Measurements from ENCODE around the gene EFNB2.

DNA sequence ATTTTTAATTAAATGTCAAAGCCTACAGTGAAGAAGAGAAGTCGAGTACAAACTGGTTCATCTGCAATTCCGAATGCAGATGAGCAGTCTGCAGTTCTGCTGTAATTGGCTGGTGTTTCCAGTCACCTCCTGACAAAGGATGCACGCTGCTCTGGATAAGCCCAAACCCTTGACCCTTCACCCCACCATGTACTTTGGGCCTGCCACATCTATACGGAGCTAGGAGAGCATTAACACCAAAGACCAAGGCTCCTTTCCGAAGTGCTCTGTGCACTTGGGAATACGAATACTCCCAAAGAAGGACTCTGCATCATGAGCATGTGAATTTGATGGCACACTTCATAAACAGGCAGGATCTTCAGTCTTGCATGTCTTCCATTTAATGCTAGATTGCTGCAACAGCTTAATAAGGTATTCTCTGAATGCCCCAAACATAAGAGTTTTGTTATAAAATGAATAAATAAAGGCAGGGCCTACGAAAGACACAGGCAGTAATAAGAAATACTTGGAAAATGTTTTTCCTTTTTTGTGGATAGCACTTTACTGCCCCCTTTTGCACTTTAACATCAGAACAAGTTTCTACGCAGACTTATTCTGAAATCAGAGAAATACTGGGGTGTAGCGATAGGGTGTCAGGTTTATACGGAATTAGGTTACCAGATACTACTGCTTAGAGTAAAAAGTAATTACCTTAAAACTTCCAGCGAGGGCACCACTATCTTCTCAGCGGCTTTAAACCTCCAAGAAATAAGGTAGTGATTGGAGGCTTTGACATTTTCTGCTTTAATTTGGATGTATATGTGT lies 15.0 kb downstream of the EFNB2 start:
- TF ChIP-seq EZH2 (IDR thresholded peaks at IDR 0.05; ENCODE audit: borderline replicate concordance, low read depth, low read length, severe bottlenecking) (no peak), POLR2A (IDR thresholded peaks at IDR 0.05; ENCODE audit: low read depth, low read length) (no peak), POLR2AphosphoS5 (IDR thresholded peaks at IDR 0.05; ENCODE audit: insufficient read depth, low read depth, low read length) (no peak)
- TF ChIP-seq, protein P1, sequence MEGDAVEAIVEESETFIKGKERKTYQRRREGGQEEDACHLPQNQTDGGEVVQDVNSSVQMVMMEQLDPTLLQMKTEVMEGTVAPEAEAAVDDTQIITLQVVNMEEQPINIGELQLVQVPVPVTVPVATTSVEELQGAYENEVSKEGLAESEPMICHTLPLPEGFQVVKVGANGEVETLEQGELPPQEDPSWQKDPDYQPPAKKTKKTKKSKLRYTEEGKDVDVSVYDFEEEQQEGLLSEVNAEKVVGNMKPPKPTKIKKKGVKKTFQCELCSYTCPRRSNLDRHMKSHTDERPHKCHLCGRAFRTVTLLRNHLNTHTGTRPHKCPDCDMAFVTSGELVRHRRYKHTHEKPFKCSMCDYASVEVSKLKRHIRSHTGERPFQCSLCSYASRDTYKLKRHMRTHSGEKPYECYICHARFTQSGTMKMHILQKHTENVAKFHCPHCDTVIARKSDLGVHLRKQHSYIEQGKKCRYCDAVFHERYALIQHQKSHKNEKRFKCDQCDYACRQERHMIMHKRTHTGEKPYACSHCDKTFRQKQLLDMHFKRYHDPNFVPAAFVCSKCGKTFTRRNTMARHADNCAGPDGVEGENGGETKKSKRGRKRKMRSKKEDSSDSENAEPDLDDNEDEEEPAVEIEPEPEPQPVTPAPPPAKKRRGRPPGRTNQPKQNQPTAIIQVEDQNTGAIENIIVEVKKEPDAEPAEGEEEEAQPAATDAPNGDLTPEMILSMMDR (IDR thresholded peaks at IDR 0.05; ENCODE audit: extremely low read depth in 1 of 2, insufficient read depth in 1 of 2, low read depth in 1 of 2, low read length in 2 of 2), result peak; percentile 12 to 25
